GM21390 (cell line): Measurements from ENCODE around the gene RNF19B.

ENCODE experiments used
- ATAC-seq: cut with Tn5 transposase; IDR thresholded peaks from one replicate; pipeline ENCODE4 v1.9.1; 2021; ENCODE audit not compliant: unreplicated experiment

RNF19B gene

GRCh38 chr1:32890516-32891240, 73.9 kb downstream of the RNF19B start:
- ATAC-seq, result no peak

GRCh38 chr1:32889731-32890278, 74.8 kb downstream of the RNF19B start:
- ATAC-seq, result no peak

GRCh38 chr1:32888677-32889420, 75.8 kb downstream of the RNF19B start:
- no peak for ATAC-seq

- ATAC-seq, result no peak
Measured at GRCh38 chr1:32888134-32888533, 76.5 kb downstream of the RNF19B start.

GRCh38 chr1:32887623-32888022, 77.0 kb downstream of the RNF19B start:
- ATAC-seq, result no peak

GRCh38 chr1:32886828-32887414, 77.7 kb downstream of the RNF19B start:
- no peak for ATAC-seq
